Cardiac septum (tissue), 1 donor: ENCODE results near the gene PTPRG. TPM values are rescaled to one million over a fixed set of nuclear protein-coding genes. Genes with fewer than 3 reads are reported as not detected.
"Not testable (repeated sequence)": the region's sequence is repeated elsewhere in the genome, so short reads cannot be mapped to it uniquely, and the experiment has no call there.

Source experiments
- DNase-seq: peaks from one replicate; pipeline ENCODE4 v3.0.0-alpha.2; 2020; ENCODE audit warnings: low spot score
- intact Hi-C: fragments of 100-400 bp; cut with DNase I; formaldehyde crosslinking; loops from one replicate; pipeline ENCODE4 v1.14.0; 2022
- total RNA-seq: library from RNA; stranded (reverse); fragmentation: NEBNext Ultra II Directional; extraction: Animal tissue kit (Norgen Biotek cat#: 25700); gene quantifications from one replicate; pipeline ENCODE4 v1.2.1, GENCODE V29; 2021
- donor health status: DM: no; HTN: no; CAD: no.

PTPRG gene
- total RNA-seq, 1 donor from 2014 or later, result 34.3 TPM

GRCh38 chr3:61730056-61730455 lies 168.7 kb downstream of the PTPRG start:
- intact Hi-C loops, result loop anchor here (5.0 kb wide), 1 partner anchor 168 kb away; the partner anchor contains the start of gene PTPRG
- DNase-seq, result no peak

GRCh38 chr3:61730577-61731231 lies 169.3 kb downstream of the PTPRG start:
- intact Hi-C loops, result loop anchor here (5.0 kb wide), 1 partner anchor 168 kb away; the partner anchor contains the start of gene PTPRG
- no peak for DNase-seq

GRCh38 chr3:61733000-61733399 lies 171.6 kb downstream of the PTPRG start:
- intact Hi-C loops, result loop anchor here (5.0 kb wide), 1 partner anchor 171 kb away; the partner anchor contains the start of gene PTPRG
- no peak for DNase-seq

- intact Hi-C loops, result loop anchor here (5.0 kb wide), 1 partner anchor 172 kb away; the partner anchor contains the start of gene PTPRG
- no peak for DNase-seq
Observed at GRCh38 chr3:61733876-61734275, 172.5 kb downstream of the PTPRG start.

GRCh38 chr3:61734749-61735686 lies 173.6 kb downstream of the PTPRG start:
- DNase-seq, result no peak
- intact Hi-C loops, result loop anchor here (5.0 kb wide), 1 partner anchor 173 kb away; the partner anchor contains the start of gene PTPRG

- intact Hi-C loops, result no loop called here
- DNase-seq, result no peak
Observed at GRCh38 chr3:61736506-61736905, 175.1 kb downstream of the PTPRG start.

- no peak for DNase-seq
- intact Hi-C loops, result no loop called here
Observed at GRCh38 chr3:61739640-61740039, 178.3 kb downstream of the PTPRG start.

GRCh38 chr3:61740494-61740893 lies 179.1 kb downstream of the PTPRG start:
- intact Hi-C loops, result no loop called here
- DNase-seq, result no peak

GRCh38 chr3:61741551-61741950 lies 180.2 kb downstream of the PTPRG start:
- intact Hi-C loops, result no loop called here

GRCh38 chr3:61742006-61742405 lies 180.6 kb downstream of the PTPRG start:
- no peak for DNase-seq
- intact Hi-C loops, result no loop called here

More at GRCh38 chr3:61741551-61741950, 180.2 kb downstream of the PTPRG start:
- DNase-seq, result no peak

- DNase-seq, result no peak
- intact Hi-C loops, result no loop called here
Observed at GRCh38 chr3:61743067-61743466, 181.7 kb downstream of the PTPRG start.

- no peak for DNase-seq
- intact Hi-C loops, result no loop called here
Observed at GRCh38 chr3:61743686-61744242, 182.4 kb downstream of the PTPRG start.

- intact Hi-C loops, result no loop called here
Observed at GRCh38 chr3:61748288-61748687, 186.9 kb downstream of the PTPRG start.

GRCh38 chr3:61750766-61751165 lies 189.4 kb downstream of the PTPRG start:
- intact Hi-C loops, result no loop called here
- DNase-seq, result no peak

More at GRCh38 chr3:61748288-61748687, 186.9 kb downstream of the PTPRG start:
- no peak for DNase-seq

- intact Hi-C loops, result no loop called here
- no peak for DNase-seq
Observed at GRCh38 chr3:61758839-61759238, 197.5 kb downstream of the PTPRG start.

GRCh38 chr3:61760783-61761182 lies 199.4 kb downstream of the PTPRG start:
- DNase-seq, intact Hi-C loops: not testable (repeated sequence)

GRCh38 chr3:61761694-61762430 lies 200.5 kb downstream of the PTPRG start:
- DNase-seq, result no peak
- intact Hi-C loops, result no loop called here

- DNase-seq, result no peak
- intact Hi-C loops, result no loop called here
Observed at GRCh38 chr3:61765157-61765876, 203.9 kb downstream of the PTPRG start.
